GM19397 (cell line): ENCODE results near the gene OR51M1.

Experiments
- ATAC-seq: cut with Tn5 transposase; IDR thresholded peaks from one replicate; pipeline ENCODE4 v1.9.1; 2021; ENCODE audit warnings: mild to moderate bottlenecking, moderate library complexity; ENCODE audit not compliant: unreplicated experiment

The OR51M1 gene

DNA sequence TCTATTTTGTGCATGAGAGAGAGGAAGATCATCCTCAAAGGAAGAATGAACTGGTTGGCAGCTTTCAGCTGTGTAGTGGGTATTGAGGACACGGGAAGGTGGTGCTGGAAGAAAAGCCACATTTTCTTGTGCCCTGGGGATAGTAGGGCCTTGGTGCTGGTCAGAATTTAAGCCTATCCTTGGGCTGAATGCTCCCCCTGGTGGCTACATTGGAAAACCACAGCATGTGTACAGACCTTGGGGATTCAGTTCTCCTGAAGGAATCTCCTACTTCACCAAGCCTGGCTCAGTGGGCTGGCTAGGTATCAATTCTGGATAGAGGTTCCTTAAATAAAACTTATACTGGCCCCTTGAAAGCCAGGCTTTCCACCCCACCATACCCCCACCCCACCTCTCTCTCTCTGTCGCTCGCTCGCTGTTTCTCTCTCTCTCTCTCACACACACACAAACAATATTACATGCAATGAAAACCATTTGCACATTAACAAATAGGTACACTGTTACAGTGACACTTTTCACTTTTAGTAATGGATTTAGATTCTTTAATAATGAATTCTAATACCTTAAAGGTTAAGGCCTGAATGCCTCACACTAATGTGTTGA lies 2.8 kb upstream of the OR51M1 start:
- peak; percentile 89 for ATAC-seq

DNA sequence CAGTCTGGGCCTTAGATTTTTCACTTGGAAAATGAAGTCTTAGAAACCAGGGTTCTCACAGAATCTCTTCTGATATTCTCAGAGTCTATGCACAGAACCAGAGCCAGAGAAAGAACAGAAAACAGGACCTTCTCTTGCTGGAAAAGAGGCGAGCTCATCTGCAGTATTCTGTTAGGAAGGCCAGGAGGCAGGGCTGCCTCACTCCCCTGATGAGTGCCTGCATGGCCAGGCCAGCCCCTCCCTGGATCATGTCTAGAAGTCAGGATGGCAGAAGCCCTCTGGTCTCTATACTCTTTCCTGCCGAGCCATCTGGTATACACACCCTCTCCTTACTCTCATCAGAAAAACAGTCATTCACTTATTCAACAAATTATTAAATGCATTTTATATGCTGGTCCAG lies 723 bp downstream of the OR51M1 start:
- ATAC-seq = no peak

DNA sequence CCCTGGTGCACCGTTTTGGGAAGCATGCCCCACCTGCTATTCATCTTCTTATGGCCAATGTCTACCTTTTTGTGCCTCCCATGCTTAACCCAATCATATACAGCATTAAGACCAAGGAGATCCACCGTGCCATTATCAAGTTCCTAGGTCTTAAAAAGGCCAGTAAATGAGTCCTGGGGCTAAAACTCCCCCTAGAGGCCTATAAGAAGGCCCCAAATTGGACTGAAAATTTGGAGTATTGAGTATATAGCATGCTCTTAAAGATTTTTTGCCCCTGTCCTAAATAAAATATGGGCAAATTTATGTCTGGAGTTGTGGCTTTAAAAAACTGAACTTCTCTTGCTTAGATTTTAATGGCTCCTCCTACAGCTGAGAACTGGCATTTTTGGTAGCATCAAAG lies 6.6 kb downstream of the OR51M1 start:
- ATAC-seq = no peak

DNA sequence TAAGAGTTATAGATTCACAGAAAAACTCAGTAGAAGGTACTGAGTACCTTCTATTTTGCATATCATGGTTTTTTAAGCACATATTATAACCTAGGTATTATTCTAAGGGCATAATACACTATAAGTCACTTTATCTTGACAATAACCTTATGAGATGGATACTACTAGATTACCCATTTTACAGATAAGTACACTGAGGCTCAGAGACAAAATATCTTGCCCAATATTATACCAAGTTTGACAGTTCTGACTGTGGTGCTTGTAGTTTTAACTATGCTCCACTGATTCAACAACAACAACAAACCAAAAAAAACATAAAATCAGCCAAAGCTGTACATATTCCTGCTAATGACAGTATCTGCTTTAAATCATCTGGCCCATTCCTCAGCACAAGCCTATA lies 10.5 kb downstream of the OR51M1 start:
- ATAC-seq = no peak

DNA sequence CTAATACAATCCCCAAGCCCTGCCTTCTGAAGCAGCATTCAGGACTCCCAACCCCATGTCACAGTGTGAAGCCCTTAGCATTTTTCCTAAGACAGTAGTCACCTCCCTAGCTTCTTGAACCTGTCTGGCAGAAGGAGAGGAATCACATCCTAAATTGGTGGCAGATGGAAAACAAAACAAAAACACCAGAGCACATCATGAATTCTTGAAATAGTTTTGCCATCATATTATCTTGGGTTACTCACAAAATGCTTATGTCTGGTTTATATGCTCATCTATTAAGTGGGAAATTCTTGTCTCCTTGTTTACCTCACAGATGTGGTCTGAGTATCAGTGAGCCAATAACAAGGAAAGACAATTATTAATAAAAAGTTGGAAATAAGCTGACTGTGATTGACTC lies 15.3 kb downstream of the OR51M1 start:
- ATAC-seq = no peak

DNA sequence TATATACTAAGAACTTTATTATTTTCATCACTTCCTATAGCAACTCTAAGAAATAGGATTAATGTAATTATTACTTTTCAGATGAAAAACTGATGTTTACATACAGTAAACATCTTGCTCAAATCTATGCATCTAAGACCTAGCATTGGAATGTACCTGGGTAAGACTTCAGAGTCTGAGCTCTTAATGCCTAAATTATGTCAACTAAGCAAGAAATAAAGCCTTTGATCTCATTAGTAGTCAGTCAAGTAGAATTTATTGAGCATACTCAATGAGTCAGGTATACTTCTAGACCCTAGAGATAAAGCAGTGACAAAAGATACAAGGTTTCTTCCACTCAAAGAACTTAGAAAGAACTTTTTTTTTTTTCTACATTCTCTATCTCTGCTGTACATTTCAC lies 21.6 kb downstream of the OR51M1 start:
- no peak for ATAC-seq

DNA sequence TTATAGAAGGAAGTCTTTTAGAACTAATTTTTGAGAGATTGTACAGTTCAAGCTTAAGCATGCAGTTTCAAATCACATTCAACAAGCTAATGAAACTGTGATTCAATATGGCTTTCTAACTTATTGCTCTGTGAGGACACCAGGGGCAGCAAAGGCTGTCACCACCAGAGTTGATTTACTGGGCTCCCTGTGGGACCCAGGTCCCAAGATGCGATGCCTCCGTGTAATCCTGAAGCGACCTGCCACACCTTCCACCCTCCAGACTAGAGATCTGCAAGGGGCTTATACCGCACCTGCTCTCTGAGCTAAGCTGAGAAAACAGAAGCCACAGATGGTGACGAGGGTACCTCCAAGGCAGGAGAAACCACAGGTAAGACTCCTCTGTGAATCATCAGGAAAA lies 37.4 kb downstream of the OR51M1 start:
- ATAC-seq = no peak

DNA sequence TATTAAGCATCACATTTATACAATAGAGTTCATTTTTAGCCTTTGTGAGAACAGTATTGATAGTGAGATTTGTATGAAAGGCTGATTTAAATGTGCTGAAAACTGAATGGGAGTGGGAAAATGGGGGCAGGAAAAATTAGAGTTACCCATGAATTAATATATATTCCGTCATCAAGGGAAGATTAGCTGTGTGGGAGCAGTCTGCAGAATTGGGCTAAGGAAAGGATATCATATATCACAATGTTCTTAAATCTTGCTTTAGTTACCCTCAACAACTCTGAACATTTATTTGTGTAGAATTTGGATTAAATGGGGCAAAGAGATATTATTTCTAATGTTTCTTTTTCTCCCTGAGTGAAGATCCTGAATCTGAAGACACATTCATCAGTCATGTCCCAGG lies 38.2 kb downstream of the OR51M1 start, which contains the start of gene OR51Q1:
Gene OR51Q1, plus strand, starts transcription at position 301 of the 400 bp plus-strand sequence. Its CDS starts 90 bp downstream, at position 391.
- no peak for ATAC-seq

DNA sequence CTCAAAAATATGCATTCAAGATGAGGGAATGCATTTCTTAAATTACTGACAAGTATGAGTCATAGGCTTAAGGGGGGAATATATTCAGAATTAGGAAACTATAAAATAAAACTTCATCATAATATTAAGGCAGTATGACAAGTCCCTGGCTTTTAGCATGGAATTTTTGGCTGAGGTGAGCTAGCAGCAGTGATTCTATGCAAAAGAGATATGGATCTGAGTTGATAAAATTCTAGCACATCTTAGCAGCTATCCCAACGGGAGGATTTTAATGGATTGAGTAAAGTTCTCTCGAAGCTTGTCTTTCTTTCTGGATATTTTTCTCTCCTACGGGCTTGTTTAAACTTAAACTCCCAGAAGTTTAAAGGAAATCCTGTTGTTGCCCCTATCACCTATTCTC lies 39.5 kb downstream of the OR51M1 start:
- ATAC-seq = no peak

DNA sequence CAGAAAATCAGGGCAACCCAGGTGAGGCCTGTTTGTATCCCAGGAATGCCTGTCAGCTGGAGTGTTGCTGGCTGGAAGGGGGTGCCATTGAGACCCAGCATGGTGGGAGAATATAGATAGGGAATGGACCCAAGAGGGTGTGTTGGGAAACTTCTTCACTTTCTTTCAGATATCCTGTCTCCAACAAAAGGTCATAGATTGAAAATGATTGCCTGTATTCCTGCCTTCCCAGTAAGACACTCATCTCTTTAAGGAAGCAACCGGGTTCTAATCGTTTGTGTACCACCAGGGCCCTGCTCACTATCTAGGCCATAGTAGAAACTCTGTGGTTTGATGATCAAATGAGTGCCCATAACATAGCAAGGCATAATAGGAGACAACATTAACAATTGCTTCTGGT lies 57.8 kb downstream of the OR51M1 start, which contains the start of gene OR51I1:
Gene OR51I1, minus strand, starts transcription at position 101 of the 400 bp plus-strand sequence. Its CDS starts 0 bp downstream, at position 101.
- ATAC-seq = no peak
